WTC11 (cell line): ENCODE results near the gene ARL17A.
"Not testable (repeated sequence)": the region's sequence is repeated elsewhere in the genome, so short reads cannot be mapped to it uniquely, and the experiment has no call there.

ENCODE experiments used
- ZNF671 ChIP-seq: fragments of 250-450 bp; sonication (Bioruptor Pico); IDR thresholded peaks from 2 replicates; pipeline ENCODE4 v1.8.0; 2021; ENCODE audit warnings: mild to moderate bottlenecking
- TF ChIP-seq, protein P1 (sequence below): sonication (generic); formaldehyde crosslinking; IDR thresholded peaks from 2 replicates; pipeline ENCODE4 v1.8.1; 2022; ENCODE audit warnings: low read depth, mild to moderate bottlenecking, moderate library complexity, missing genetic modification reagents, borderline replicate concordance

DNA sequence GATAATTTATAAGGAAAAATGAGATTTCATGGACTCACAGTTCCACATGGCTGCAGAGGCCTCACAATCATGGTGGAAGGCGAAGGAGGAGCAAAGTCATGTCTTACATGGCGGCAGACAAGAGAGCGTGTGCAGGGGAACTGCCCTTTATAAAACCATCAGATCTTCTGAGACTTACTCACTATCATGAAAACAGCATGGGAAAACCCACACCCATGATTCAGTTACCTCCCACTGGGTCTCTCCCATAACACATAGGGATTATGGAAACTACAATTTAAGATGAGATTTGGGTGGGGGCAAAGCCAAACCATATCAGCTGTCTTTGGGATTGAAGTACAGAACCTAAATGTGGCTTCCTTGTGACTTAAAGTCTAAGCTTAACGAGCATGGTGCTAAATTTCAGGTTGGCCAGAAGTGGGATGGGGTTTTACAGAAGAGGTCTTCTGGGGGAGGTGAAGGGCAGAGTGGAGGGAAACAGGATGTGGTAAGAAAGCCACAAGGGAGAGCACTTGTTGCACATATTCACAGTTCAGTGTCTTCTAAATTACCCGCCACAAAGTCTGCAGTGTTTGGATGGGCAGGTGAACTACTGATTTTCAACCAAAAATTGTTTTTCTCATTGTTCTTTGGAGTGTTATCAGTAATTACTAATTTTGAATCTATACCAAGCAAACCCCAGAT lies 49.4 kb upstream of the ARL17A start:
- TF ChIP-seq ZNF671 (CRISPR knock-in tag), result not testable (repeated sequence)
- TF ChIP-seq, protein P1, sequence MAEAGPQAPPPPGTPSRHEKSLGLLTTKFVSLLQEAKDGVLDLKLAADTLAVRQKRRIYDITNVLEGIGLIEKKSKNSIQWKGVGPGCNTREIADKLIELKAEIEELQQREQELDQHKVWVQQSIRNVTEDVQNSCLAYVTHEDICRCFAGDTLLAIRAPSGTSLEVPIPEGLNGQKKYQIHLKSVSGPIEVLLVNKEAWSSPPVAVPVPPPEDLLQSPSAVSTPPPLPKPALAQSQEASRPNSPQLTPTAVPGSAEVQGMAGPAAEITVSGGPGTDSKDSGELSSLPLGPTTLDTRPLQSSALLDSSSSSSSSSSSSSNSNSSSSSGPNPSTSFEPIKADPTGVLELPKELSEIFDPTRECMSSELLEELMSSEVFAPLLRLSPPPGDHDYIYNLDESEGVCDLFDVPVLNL, result not testable (repeated sequence)
